ENCODE results near the gene ALDH18A1.
"Not testable (repeated sequence)": the region's sequence is repeated elsewhere in the genome, so short reads cannot be mapped to it uniquely, and the experiment has no call there.

ALDH18A1 gene

GRCh38 chr10:95626500-95626899 lies 30.0 kb downstream of the ALDH18A1 start:
- no peak for TF ChIP-seq MAX (IDR thresholded peaks at IDR 0.05; ENCODE audit: low read depth, low read length)
- no peak overlapping the region for H3K4me3 ChIP-seq (ENCODE audit: low read depth, low read length)
- DNase-seq (ENCODE audit: low read depth): no peak

- not testable (repeated sequence) for H3K4me3 ChIP-seq (ENCODE audit: low read depth, low read length); DNase-seq (ENCODE audit: low read depth)
These were observed 36.1 kb downstream of the ALDH18A1 start for GRCh38 chr10:95620415-95620814.

GRCh38 chr10:95618101-95618500 lies 38.4 kb downstream of the ALDH18A1 start:
- H3K4me3 ChIP-seq (ENCODE audit: low read depth, low read length): no peak overlapping the region
- no peak for DNase-seq (ENCODE audit: low read depth)
- TF ChIP-seq POLR2A (IDR thresholded peaks at IDR 0.05; ENCODE audit: extremely low read depth, insufficient read length): no peak
- no peak for TF ChIP-seq CTCF (IDR thresholded peaks at IDR 0.05; ENCODE audit: low read depth, low read length)
- no peak for TF ChIP-seq MYC (IDR thresholded peaks at IDR 0.05; ENCODE audit: low read depth, low read length)

GRCh38 chr10:95616446-95616845 lies 40.1 kb downstream of the ALDH18A1 start:
- H3K4me3 ChIP-seq (ENCODE audit: low read depth, low read length): no peak overlapping the region
- no peak for TF ChIP-seq MAX (IDR thresholded peaks at IDR 0.05; ENCODE audit: low read depth, low read length)
- TF ChIP-seq MYC (IDR thresholded peaks at IDR 0.05; ENCODE audit: low read depth, low read length): no peak
- no peak for TF ChIP-seq CTCF (IDR thresholded peaks at IDR 0.05; ENCODE audit: low read depth, low read length)
- TF ChIP-seq POLR2A (IDR thresholded peaks at IDR 0.05; ENCODE audit: extremely low read depth, insufficient read length): no peak
- DNase-seq (ENCODE audit: low read depth): no peak

- TF ChIP-seq MYC (IDR thresholded peaks at IDR 0.05; ENCODE audit: low read depth, low read length) (no peak), MAX (IDR thresholded peaks at IDR 0.05; ENCODE audit: low read depth, low read length) (no peak), CTCF (IDR thresholded peaks at IDR 0.05; ENCODE audit: low read depth, low read length) (no peak), POLR2A (IDR thresholded peaks at IDR 0.05; ENCODE audit: extremely low read depth, insufficient read length) (no peak)
- DNase-seq (ENCODE audit: low read depth): no peak
These were observed 43.2 kb downstream of the ALDH18A1 start for GRCh38 chr10:95613330-95613729.

GRCh38 chr10:95610727-95611126 lies 45.8 kb downstream of the ALDH18A1 start:
- DNase-seq (ENCODE audit: low read depth): no peak
- H3K4me3 ChIP-seq (ENCODE audit: low read depth, low read length): no peak overlapping the region
- no peak for TF ChIP-seq POLR2A (IDR thresholded peaks at IDR 0.05; ENCODE audit: extremely low read depth, insufficient read length)
- TF ChIP-seq MYC (IDR thresholded peaks at IDR 0.05; ENCODE audit: low read depth, low read length): no peak
- TF ChIP-seq CTCF (IDR thresholded peaks at IDR 0.05; ENCODE audit: low read depth, low read length): no peak
- TF ChIP-seq MAX (IDR thresholded peaks at IDR 0.05; ENCODE audit: low read depth, low read length): no peak

More at GRCh38 chr10:95613330-95613729, 43.2 kb downstream of the ALDH18A1 start:
- no peak overlapping the region for H3K4me3 ChIP-seq (ENCODE audit: low read depth, low read length)

DNA sequence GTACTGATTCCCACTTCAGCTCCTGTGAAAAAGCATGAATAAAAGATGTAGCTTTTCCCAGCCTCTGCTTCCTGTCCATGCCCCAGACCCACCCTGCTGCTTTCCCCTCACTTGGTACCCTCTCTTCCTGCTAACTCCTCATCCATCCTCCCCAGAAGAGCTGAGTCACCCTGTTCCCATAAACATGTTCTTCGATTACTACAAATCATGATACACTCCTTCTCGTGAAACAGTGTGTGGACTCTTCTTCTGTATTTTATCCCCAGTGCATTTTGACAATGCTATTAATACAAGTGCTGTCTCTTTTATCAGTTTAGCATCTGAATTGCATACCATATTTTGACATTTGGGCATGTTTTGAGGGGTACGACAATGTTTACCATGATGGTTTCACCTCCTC lies 49.6 kb downstream of the ALDH18A1 start:
- no peak for DNase-seq (ENCODE audit: low read depth)
- TF ChIP-seq MYC (IDR thresholded peaks at IDR 0.05; ENCODE audit: low read depth, low read length) (no peak), CTCF (IDR thresholded peaks at IDR 0.05; ENCODE audit: low read depth, low read length) (no peak), POLR2A (IDR thresholded peaks at IDR 0.05; ENCODE audit: extremely low read depth, insufficient read length) (no peak), MAX (IDR thresholded peaks at IDR 0.05; ENCODE audit: low read depth, low read length) (no peak)
- H3K4me3 ChIP-seq (ENCODE audit: low read depth, low read length): no peak overlapping the region

All from NB4 (cell line).